ENCODE data around the gene SPTBN1.
"Not testable (repeated sequence)": the region's sequence is repeated elsewhere in the genome, so short reads cannot be mapped to it uniquely, and the experiment has no call there.

SPTBN1 gene

GRCh38 chr2:54470266-54470938 lies 14.3 kb downstream of the SPTBN1 start:
- DNase-seq (ENCODE audit: low read depth) = no peak

- no peak for DNase-seq (ENCODE audit: low read depth)
Measured at GRCh38 chr2:54471221-54471711, 15.1 kb downstream of the SPTBN1 start.

- no peak for DNase-seq (ENCODE audit: low read depth)
Measured at GRCh38 chr2:54473851-54474250, 17.7 kb downstream of the SPTBN1 start.

GRCh38 chr2:54475285-54475684 lies 19.2 kb downstream of the SPTBN1 start:
- DNase-seq (ENCODE audit: low read depth) = no peak

GRCh38 chr2:54475919-54476318 lies 19.8 kb downstream of the SPTBN1 start:
- DNase-seq (ENCODE audit: low read depth) = no peak

- DNase-seq (ENCODE audit: low read depth) = no peak
Measured at GRCh38 chr2:54476852-54477251, 20.7 kb downstream of the SPTBN1 start.

GRCh38 chr2:54477896-54478295 lies 21.8 kb downstream of the SPTBN1 start:
- DNase-seq (ENCODE audit: low read depth) = no peak

- DNase-seq (ENCODE audit: low read depth) = no peak
Measured at GRCh38 chr2:54478899-54479298, 22.8 kb downstream of the SPTBN1 start.

- DNase-seq (ENCODE audit: low read depth) = no peak
Measured at GRCh38 chr2:54479424-54479823, 23.3 kb downstream of the SPTBN1 start.

GRCh38 chr2:54480025-54480424 lies 23.9 kb downstream of the SPTBN1 start:
- no peak for DNase-seq (ENCODE audit: low read depth)

- DNase-seq (ENCODE audit: low read depth) = no peak
Measured at GRCh38 chr2:54481686-54482085, 25.6 kb downstream of the SPTBN1 start.

GRCh38 chr2:54482715-54483114 lies 26.6 kb downstream of the SPTBN1 start:
- no peak for DNase-seq (ENCODE audit: low read depth)

- no peak for DNase-seq (ENCODE audit: low read depth)
Measured at GRCh38 chr2:54483426-54483825, 27.3 kb downstream of the SPTBN1 start.

GRCh38 chr2:54485756-54486155 lies 29.6 kb downstream of the SPTBN1 start:
- not testable (repeated sequence) for DNase-seq (ENCODE audit: low read depth)

GRCh38 chr2:54486766-54487165 lies 30.6 kb downstream of the SPTBN1 start:
- no peak for DNase-seq (ENCODE audit: low read depth)

- no peak for DNase-seq (ENCODE audit: low read depth)
Measured at GRCh38 chr2:54490863-54491262, 34.7 kb downstream of the SPTBN1 start.

GRCh38 chr2:54492335-54492734 lies 36.2 kb downstream of the SPTBN1 start:
- DNase-seq (ENCODE audit: low read depth) = no peak

GRCh38 chr2:54494087-54494486 lies 38.0 kb downstream of the SPTBN1 start:
- DNase-seq (ENCODE audit: low read depth) = no peak

GRCh38 chr2:54496920-54497319 lies 40.8 kb downstream of the SPTBN1 start:
- no peak for DNase-seq (ENCODE audit: low read depth)

- DNase-seq (ENCODE audit: low read depth) = no peak
Measured at GRCh38 chr2:54497763-54498680, 41.9 kb downstream of the SPTBN1 start.

GRCh38 chr2:54499661-54500060 lies 43.5 kb downstream of the SPTBN1 start:
- DNase-seq (ENCODE audit: low read depth) = no peak

GRCh38 chr2:54500404-54501205 lies 44.5 kb downstream of the SPTBN1 start:
- no peak for DNase-seq (ENCODE audit: low read depth)
